GM19351 (cell line): Measurements from ENCODE around the gene ITM2B.
"Not testable (repeated sequence)": the region's sequence is repeated elsewhere in the genome, so short reads cannot be mapped to it uniquely, and the experiment has no call there.

Source experiments
- ATAC-seq: cut with Tn5 transposase; IDR thresholded peaks from one replicate; pipeline ENCODE4 v1.9.1; 2021; ENCODE audit warnings: mild to moderate bottlenecking, moderate library complexity; ENCODE audit not compliant: unreplicated experiment

The ITM2B gene

DNA sequence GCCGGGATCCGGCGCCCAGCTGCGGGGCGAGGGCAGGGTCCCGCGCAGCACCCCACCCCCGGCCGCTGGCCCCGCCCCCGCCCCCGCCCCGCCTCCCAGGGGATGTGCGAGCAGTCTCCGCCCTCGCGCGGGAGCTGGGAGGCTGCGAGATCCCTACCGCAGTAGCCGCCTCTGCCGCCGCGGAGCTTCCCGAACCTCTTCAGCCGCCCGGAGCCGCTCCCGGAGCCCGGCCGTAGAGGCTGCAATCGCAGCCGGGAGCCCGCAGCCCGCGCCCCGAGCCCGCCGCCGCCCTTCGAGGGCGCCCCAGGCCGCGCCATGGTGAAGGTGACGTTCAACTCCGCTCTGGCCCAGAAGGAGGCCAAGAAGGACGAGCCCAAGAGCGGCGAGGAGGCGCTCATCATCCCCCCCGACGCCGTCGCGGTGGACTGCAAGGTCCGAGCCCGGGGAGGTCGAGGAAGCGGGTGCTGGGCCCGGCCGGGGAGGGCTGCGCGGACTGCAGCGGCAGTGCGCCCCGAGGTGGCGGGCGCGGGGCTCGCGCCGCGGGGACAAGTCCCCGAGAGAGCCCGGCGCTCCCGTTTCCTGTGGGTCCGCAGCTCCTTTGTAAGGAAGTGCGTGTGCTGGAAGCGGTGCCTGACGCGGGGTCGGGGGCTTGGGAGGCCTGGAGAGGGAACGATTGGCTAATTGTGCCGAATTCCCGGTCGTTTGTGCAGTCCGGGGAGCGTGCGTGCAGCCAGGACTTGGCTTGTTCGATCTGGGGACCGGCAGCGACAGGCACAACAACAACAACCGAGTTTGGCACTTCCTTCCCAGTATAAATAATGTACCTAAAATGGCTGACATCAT lies at the start of gene ITM2B:
Gene ITM2B, plus strand, starts transcription at position 161 of the 843 bp plus-strand sequence. Its CDS starts 155 bp downstream, at position 316.
- ATAC-seq = peak; percentile 57

DNA sequence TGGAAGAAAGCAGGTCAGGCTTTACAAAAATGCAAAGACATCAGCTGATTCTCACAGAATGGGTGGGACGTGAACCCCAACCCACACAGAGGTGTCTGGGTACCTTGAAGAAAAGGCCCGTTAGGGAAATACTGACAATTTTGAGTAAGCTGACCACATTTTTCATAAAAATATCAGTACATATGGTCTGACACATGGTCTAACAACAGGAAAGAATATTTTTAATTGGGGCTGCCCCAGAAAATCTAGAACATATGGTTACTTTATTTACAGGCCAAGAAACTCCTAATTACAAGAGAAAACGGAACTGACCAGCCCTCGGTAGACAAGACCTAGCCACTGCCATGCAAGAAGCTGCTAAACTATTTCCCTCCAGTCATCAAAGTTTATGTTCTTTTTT lies 48.7 kb upstream of the ITM2B start:
- ATAC-seq = peak; percentile 50

DNA sequence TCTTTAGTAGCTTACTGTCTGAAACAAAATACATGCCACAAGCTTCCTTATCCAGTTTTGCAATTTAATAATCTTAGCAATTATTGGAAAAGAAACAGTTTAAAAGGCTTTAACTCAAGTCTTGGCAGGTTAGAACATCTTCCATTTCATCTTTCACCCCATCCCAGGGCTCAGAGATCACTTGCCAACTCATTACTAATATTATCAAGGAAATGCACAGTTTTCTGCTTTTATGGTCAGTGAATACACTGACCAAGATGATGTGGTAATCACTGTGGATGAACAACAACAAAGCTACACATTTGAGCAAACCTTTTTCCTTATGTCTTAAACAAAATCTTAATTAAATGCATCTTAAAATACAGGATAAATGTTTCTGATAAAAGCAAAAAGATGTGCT lies 48.0 kb upstream of the ITM2B start:
- no peak for ATAC-seq

- ATAC-seq = no peak
These were observed 46.3 kb upstream of the ITM2B start for GRCh38 chr13:48186722-48187121.

GRCh38 chr13:48188131-48188530 lies 44.9 kb upstream of the ITM2B start:
- ATAC-seq = no peak

DNA sequence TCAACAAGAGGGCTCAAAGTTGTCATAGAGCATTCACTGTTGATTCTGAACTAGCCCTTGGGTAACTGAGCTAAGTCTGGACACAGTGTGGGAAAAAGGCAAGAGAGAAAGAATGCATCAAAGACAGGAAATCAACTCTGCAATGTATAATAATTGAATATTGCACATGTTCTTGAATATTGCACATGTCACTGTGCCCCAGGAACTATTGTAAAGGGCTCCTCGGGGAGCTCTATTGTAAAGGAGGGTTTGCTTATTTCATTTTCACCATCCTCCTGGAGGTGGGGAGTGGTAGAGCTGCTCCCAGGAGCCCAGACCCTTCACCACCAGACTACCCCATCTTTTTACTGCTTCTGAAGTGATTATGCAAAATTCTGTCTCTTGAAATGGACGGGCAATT lies 44.4 kb upstream of the ITM2B start:
- no peak for ATAC-seq

GRCh38 chr13:48189171-48189570 lies 43.8 kb upstream of the ITM2B start:
- no peak for ATAC-seq

- no peak for ATAC-seq
These were observed 40.5 kb upstream of the ITM2B start for GRCh38 chr13:48192411-48192935.

- peak; percentile 86 for ATAC-seq
These were observed 38.6 kb upstream of the ITM2B start for GRCh38 chr13:48194379-48194754.

DNA sequence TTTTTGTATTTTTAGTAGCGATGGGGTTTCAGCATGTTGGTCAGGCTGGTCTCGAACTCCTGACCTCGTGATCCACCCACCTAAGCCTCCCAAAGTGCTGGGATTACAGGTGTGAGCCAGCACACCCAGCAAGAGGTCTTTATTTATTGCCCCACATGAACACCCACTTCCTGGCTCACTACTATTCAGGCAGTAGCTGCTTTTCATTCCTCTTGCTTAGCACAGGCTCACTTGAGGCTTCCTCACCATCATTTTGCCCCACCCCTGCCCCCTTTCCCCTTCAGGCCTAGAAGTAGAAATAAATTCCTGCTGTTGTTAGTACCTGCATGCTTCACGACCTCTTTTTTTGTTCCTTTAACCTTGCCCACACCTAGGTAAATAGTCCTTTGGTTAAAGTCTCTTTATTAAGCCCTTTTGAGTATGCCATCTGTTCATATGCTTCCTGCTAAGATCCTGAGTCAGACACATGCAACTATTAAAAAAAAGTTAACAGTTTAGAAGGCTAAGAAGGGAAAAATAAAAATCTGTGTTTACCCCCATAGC lies 33.5 kb upstream of the ITM2B start:
- ATAC-seq = no peak

DNA sequence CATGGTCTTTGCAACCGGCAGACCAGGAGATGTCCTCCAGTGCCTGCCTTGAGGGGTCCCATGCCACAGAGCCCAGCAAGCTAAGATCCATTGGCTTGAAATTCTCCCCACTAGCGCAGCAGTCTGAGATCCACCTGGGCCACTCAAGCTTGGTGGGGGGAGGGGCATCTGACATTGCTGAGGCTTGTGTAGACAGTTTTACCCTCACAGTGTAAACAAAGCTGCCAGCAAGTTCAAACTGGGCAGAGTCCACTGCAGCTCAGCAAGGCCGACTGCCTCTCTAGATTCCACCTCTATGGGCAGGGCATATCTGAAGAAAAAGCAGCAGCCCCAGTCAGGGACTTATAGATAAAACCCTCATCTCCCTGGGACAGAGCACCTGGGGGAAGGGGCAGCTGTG lies 32.0 kb upstream of the ITM2B start:
- no peak for ATAC-seq

DNA sequence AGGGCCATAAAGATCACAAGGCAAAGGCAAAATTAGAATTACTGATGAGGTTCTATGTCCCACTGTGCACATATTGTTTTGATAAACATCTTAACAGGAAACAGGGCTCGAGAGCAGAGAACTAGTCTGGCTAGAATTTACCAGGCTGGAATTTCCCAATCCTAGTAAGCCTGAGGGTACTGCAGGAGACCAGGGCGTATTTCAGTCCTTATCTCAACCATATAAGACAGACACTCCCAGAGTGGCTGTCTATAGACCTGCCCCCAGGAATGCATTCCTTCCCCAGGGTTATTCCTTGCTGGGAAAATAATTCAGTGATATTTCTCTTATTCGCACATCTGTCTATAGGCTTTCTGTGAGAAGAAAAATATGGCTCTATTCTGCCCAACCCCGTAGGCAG lies 25.8 kb upstream of the ITM2B start:
- not testable (repeated sequence) for ATAC-seq

- no peak for ATAC-seq
These were observed 22.8 kb upstream of the ITM2B start for GRCh38 chr13:48210178-48210577.

DNA sequence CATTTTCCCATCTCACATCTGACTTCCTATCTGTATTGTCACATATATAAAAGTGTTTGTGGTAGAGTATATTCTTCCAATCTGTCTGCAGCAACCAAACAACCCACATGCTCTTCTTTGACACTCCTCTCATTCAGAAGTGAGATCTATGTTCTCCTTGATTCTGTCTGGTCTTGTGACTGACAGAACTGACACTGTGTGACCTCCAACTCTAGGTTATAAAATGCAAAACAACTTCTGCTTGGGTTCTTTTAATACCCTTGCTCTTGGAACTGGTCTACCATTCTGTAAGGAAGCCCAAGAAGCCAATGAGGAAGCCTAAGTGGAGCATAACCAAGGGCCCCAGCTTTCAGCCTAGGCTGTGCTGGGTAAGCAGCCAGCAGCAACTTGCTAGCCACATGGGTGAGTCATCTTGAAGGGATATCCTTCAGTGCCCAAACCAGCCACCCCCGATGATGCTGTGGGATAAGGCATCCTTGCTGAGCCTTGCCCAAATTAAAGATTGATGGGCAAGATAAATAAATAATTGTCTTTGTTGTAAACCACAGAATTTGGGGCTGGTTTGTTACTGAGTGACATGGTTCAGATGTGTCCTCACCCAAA lies 18.4 kb upstream of the ITM2B start:
- ATAC-seq = no peak

DNA sequence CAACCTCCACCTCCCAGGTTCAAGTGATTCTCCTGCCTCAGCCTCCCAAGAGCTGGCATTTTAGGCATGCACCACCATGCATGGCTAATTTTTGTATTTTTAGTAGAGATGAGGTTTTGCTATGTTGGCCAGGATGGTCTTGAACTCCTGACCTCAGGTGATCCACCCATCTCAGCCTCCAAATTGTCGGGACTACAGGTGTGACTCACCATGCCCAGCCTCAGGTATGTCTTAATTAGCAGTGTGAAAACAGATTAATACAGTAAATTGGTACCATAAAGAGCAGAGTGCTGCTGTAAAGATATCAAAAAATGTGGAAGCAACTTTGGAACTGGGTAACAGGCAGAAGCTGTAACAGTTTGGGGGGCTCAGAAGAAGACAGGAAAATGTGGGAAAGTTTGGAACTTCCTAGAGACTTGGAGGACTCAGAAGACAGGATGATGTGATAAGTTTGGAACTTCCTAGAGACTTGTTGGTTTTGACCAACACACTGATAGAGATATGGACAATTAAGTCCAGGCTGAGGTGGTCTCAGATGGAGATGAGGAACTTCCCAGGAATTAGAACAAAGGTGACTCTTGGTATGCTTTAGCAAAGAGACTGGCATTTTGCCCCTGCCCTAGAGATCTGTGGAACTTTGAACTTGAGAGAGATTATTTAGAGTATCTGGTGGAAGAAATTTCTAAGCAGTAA lies 17.3 kb upstream of the ITM2B start:
- not testable (repeated sequence) for ATAC-seq

DNA sequence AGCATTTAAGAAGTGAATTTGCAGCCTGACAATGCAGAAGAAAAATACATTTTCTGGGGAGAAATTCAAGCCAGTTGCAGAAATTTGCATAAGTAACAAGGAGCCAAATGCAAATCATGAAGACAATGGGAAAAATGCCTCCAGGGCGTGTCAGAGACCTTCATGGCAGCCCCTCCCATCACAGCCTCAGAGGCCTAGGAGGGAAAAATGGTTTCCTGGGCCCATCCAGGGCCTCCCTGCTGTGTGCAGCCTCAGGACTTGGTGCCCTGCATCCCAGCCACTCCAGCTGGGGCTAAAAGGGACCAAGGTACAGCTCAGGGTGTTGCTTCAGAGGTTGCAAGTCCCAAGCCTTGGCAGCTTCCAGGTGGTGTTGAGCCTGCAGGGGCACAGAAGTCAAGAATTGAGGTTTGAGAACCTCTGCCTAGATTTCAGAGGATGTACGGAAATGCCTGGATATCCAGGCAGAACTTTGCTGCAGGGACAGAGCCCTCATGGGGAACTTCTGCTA lies 16.7 kb upstream of the ITM2B start:
- ATAC-seq = no peak

- no peak for ATAC-seq
These were observed 12.4 kb upstream of the ITM2B start for GRCh38 chr13:48220592-48220980.

- ATAC-seq = no peak
These were observed 11.9 kb upstream of the ITM2B start for GRCh38 chr13:48220981-48221685.

DNA sequence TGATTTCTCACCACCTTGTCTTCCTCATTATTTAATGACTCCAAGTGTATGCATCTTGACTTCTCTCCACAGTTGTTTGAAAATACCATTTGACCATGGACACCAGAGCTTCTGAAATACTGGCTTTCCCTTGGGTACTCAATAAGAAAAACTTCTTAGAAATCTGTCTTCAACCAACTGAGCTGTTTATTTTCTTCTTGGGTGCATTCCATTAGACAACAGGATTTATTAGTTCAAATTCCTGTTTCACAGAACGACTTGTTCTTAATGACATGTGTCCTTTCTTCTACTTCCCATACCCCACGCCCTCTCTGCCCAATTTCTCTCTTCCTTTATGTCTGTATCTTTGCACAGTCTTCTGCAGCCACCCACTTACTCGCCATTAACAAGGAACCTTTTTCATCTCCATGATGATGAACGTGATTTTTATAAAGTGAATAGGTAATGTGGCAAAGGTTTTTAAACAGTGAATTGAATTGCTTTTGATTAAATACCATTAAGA lies 11.3 kb upstream of the ITM2B start:
- ATAC-seq = no peak
